ENCODE data around the gene GPR85.
A peak's percentile ranks its signal among the peaks of the same experiment; 100 is the strongest.

GPR85 gene

GRCh38 chr7:113086431-113086888 lies at the start of gene GPR85:
TSS of gene GPR85 (minus strand) at chr7:113086827. CDS start at chr7:113084721, 2,106 bp downstream.
- no peak for TF ChIP-seq CTCF (conservative IDR thresholded peaks at IDR 0.05; ENCODE audit: control insufficient read depth, insufficient read depth, low read depth, low read length)
- peak within 1 kb of the TSS; percentile 69 for H3K4me3 ChIP-seq (ENCODE audit: control insufficient read depth, low read depth, low read length)
- DNase-seq (ENCODE audit: low read depth) = peak; percentile 74

- no peak overlapping the region for H3K4me3 ChIP-seq (ENCODE audit: control insufficient read depth, low read depth, low read length)
- DNase-seq (ENCODE audit: low read depth) = no peak
- TF ChIP-seq CTCF (conservative IDR thresholded peaks at IDR 0.05; ENCODE audit: control insufficient read depth, insufficient read depth, low read depth, low read length) = no peak
These were observed 47.4 kb upstream of the GPR85 start for GRCh38 chr7:113134025-113134424.

GRCh38 chr7:113131367-113131766 lies 44.7 kb upstream of the GPR85 start:
- no peak for TF ChIP-seq CTCF (conservative IDR thresholded peaks at IDR 0.05; ENCODE audit: control insufficient read depth, insufficient read depth, low read depth, low read length)
- DNase-seq (ENCODE audit: low read depth) = no peak
- H3K4me3 ChIP-seq (ENCODE audit: control insufficient read depth, low read depth, low read length) = no peak overlapping the region

GRCh38 chr7:113128031-113128430 lies 41.4 kb upstream of the GPR85 start:
- no peak overlapping the region for H3K4me3 ChIP-seq (ENCODE audit: control insufficient read depth, low read depth, low read length)
- peak; percentile 59 for DNase-seq (ENCODE audit: low read depth)
- TF ChIP-seq CTCF (conservative IDR thresholded peaks at IDR 0.05; ENCODE audit: control insufficient read depth, insufficient read depth, low read depth, low read length) = no peak

GRCh38 chr7:113125728-113126127 lies 39.1 kb upstream of the GPR85 start:
- TF ChIP-seq CTCF (conservative IDR thresholded peaks at IDR 0.05; ENCODE audit: control insufficient read depth, insufficient read depth, low read depth, low read length) = no peak
- no peak overlapping the region for H3K4me3 ChIP-seq (ENCODE audit: control insufficient read depth, low read depth, low read length)
- no peak for DNase-seq (ENCODE audit: low read depth)

GRCh38 chr7:113122744-113123143 lies 36.1 kb upstream of the GPR85 start:
- no peak for DNase-seq (ENCODE audit: low read depth)
- no peak overlapping the region for H3K4me3 ChIP-seq (ENCODE audit: control insufficient read depth, low read depth, low read length)
- TF ChIP-seq CTCF (conservative IDR thresholded peaks at IDR 0.05; ENCODE audit: control insufficient read depth, insufficient read depth, low read depth, low read length) = no peak

- TF ChIP-seq CTCF (conservative IDR thresholded peaks at IDR 0.05; ENCODE audit: control insufficient read depth, insufficient read depth, low read depth, low read length) = no peak
- peak; percentile 34 for DNase-seq (ENCODE audit: low read depth)
These were observed 34.0 kb upstream of the GPR85 start for GRCh38 chr7:113120647-113121046.

More at GRCh38 chr7:113120647-113121046, 34.0 kb upstream of the GPR85 start:
- H3K4me3 ChIP-seq (ENCODE audit: control insufficient read depth, low read depth, low read length) = no peak overlapping the region
